Measurements from ENCODE around the gene CD58. TPM values are rescaled to one million over a fixed set of nuclear protein-coding genes. Genes with fewer than 3 reads are reported as not detected.

CD58 gene
- total and polyA plus RNA-seq, 9 of the 15 experiments (the other 6 are each of a cell fraction or from before 2014, with no cell fraction given) = 18.1 to 113 (median 37.4) TPM

- Histone ChIP-seq H3K27ac (ENCODE audit: extremely low read depth, low read depth, low read length) (no peak overlapping the region), H3K4me1 (replicated peaks in 1 of 2; ENCODE audit: control insufficient read depth in 2 of 2, insufficient read depth in 2 of 2, low read length in 2 of 2) (peaks cover 10 to 37% of the 10 kb centered on the region in 2 experiments; a peak in 4 of 5 replicates), H2AFZ (ENCODE audit: low read depth, low read length) (no peak overlapping the region), H3K9me1 (ENCODE audit: control insufficient read depth, insufficient read depth, low read length) (no peaks in the 10 kb centered on the region), H3K36me3 (ENCODE audit: control insufficient read depth, insufficient read depth, low read length) (peaks cover 5% of the 10 kb centered on the region; the same call in 1 of the 3 replicates), H3K4me2 (ENCODE audit: insufficient read depth, low read length) (no peak overlapping the region), H3K79me2 (ENCODE audit: control insufficient read depth, insufficient read depth, low read length) (no peaks in the 10 kb centered on the region), H3K4me3 (no peak overlapping the region), H3K27me3 (ENCODE audit: control insufficient read depth in 2 of 2, insufficient read depth in 2 of 2, low read length in 2 of 2) (no peaks in the 10 kb centered on the region), H3K9ac (ENCODE audit: insufficient read depth in 1 of 2, low read depth in 2 of 2, low read length in 2 of 2) (peak overlapping the region in 1 of 2 experiments; percentile 31; a peak in 1 of 4 replicates), H3K9me3 (replicated peaks; ENCODE audit: control insufficient read depth, insufficient read depth, low read depth, low read length) (no peaks in the 10 kb centered on the region), H4K20me1 (replicated peaks; ENCODE audit: control insufficient read depth, insufficient read depth, low read length) (no peaks in the 10 kb centered on the region)
- FAIRE-seq (no peak), DNase-seq (ENCODE audit: extremely low read depth in 1 of 4, low spot score in 3 of 4) (no peak), ATAC-seq (no peak)
- no TSS peak for BruUV-seq (replicated peaks)
- CTCF ChIA-PET (ENCODE audit: low intra/inter-chr PET ratio) = no interaction called here
- TF ChIP-seq RFX1 (IDR thresholded peaks at IDR 0.05) = peak; percentile 26; the same call in 1 of the 2 replicates
- TF ChIP-seq HNRNPL (IDR thresholded peaks at IDR 0.05; ENCODE audit: low read depth, low read length) = no peak
- 79% methylated on average over 4 of the region's 4 CpGs for WGBS (ENCODE audit: insufficient coverage, low coverage, missing lambda C conversion rate)
- in situ Hi-C loops (cut with MboI) = no loop called here
- POLR2A ChIA-PET = interaction anchor here (0.9 to 1.1 kb wide), 2 partner anchors 10 to 13 kb away, joined by 3 read pairs; no protein-coding TSS in a partner anchor
- intact Hi-C loops (cut with micrococcal nuclease) = no loop called here
Observed at GRCh38 chr1:116510361-116510760, 60.5 kb downstream of the CD58 start.

- no peaks in the 10 kb centered on the region for H3K27me3 ChIP-seq (ENCODE audit: control insufficient read depth in 2 of 2, insufficient read depth in 2 of 2, low read length in 2 of 2)
- FAIRE-seq (no peak), ATAC-seq (peak; percentile 10; the same call in 2 of the 3 replicates), DNase-seq (ENCODE audit: extremely low read depth in 1 of 4, low spot score in 3 of 4) (peak in 3 of 4 experiments; percentile 45 to 59 (median 51))
- H2AFZ ChIP-seq (ENCODE audit: low read depth, low read length) = peak overlapping the region; percentile 60; the same call in 1 of the 2 replicates
- H3K4me2 ChIP-seq (ENCODE audit: insufficient read depth, low read length) = no peak overlapping the region; the same call in 1 of the 2 replicates
- in situ Hi-C loops (cut with MboI) = loop anchor here (5.0 to 10.0 kb wide), 2 partner anchors 548 to 704 kb away; no protein-coding TSS in a partner anchor
- 48% methylated on average over 3 of the region's 3 CpGs for WGBS (ENCODE audit: insufficient coverage, low coverage, missing lambda C conversion rate)
- H3K4me1 ChIP-seq (replicated peaks in 1 of 2; ENCODE audit: control insufficient read depth in 2 of 2, insufficient read depth in 2 of 2, low read length in 2 of 2) = peaks cover 19 to 45% of the 10 kb centered on the region in 2 experiments
- intact Hi-C loops (cut with micrococcal nuclease) = loop anchor here (10.0 kb wide), 1 partner anchor 546 kb away; no protein-coding TSS in a partner anchor
- CTCF ChIA-PET (ENCODE audit: low intra/inter-chr PET ratio) = no interaction called here
- no peaks in the 10 kb centered on the region for H3K9me1 ChIP-seq (ENCODE audit: control insufficient read depth, insufficient read depth, low read length)
- H3K36me3 ChIP-seq (ENCODE audit: control insufficient read depth, insufficient read depth, low read length) = peaks cover 5% of the 10 kb centered on the region; the same call in 1 of the 3 replicates
- no peaks in the 10 kb centered on the region for H3K79me2 ChIP-seq (ENCODE audit: control insufficient read depth, insufficient read depth, low read length)
- BruUV-seq (replicated peaks) = no TSS peak
- H3K9ac ChIP-seq (ENCODE audit: insufficient read depth in 1 of 2, low read depth in 2 of 2, low read length in 2 of 2) = peak overlapping the region in 1 of 2 experiments; percentile 46; a peak in 1 of 4 replicates
- no peaks in the 10 kb centered on the region for H4K20me1 ChIP-seq (replicated peaks; ENCODE audit: control insufficient read depth, insufficient read depth, low read length)
- no peak overlapping the region for H3K4me3 ChIP-seq
- H3K27ac ChIP-seq (ENCODE audit: extremely low read depth, low read depth, low read length) = peak overlapping the region; percentile 47; the same call in 2 of the 3 replicates
- H3K9me3 ChIP-seq (replicated peaks; ENCODE audit: control insufficient read depth, insufficient read depth, low read depth, low read length) = no peaks in the 10 kb centered on the region
- POLR2A ChIA-PET = interaction anchor here (0.6 to 1.1 kb wide), 3 partner anchors 11 to 42 kb away, joined by 3 to 4 read pairs (median 3); no protein-coding TSS in a partner anchor
- TF ChIP-seq JUN (IDR thresholded peaks at IDR 0.05; ENCODE audit: borderline replicate concordance, low read depth, low read length) (peak; percentile 43; the same call in 1 of the 2 replicates), JUN (CRISPR knock-in tag; IDR thresholded peaks at IDR 0.05; ENCODE audit: borderline replicate concordance) (no peak), SMARCC2 (IDR thresholded peaks at IDR 0.05; ENCODE audit: low read depth) (0 out of 2 replicates have a peak, but pooled peaks have one; percentile 27), STAT6 (CRISPR knock-in tag; IDR thresholded peaks at IDR 0.05) (0 out of 2 replicates have a peak, but pooled peaks have one; percentile 53), ARID1B (IDR thresholded peaks at IDR 0.05) (peak; percentile 37)
- TF ChIP-seq, protein P1, sequence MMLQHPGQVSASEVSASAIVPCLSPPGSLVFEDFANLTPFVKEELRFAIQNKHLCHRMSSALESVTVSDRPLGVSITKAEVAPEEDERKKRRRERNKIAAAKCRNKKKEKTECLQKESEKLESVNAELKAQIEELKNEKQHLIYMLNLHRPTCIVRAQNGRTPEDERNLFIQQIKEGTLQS (IDR thresholded peaks at IDR 0.05) = peak; percentile 72
- TF ChIP-seq, protein P1 (CRISPR knock-in tag; conservative IDR thresholded peaks at IDR 0.05) = no peak
Observed at GRCh38 chr1:116508984-116509980, 61.5 kb downstream of the CD58 start.
